ENCODE results near the gene TRIP4.
A peak's percentile ranks its signal among the peaks of the same experiment; 100 is the strongest.
"Not testable (repeated sequence)": the region's sequence is repeated elsewhere in the genome, so short reads cannot be mapped to it uniquely, and the experiment has no call there.

TRIP4 gene

DNA sequence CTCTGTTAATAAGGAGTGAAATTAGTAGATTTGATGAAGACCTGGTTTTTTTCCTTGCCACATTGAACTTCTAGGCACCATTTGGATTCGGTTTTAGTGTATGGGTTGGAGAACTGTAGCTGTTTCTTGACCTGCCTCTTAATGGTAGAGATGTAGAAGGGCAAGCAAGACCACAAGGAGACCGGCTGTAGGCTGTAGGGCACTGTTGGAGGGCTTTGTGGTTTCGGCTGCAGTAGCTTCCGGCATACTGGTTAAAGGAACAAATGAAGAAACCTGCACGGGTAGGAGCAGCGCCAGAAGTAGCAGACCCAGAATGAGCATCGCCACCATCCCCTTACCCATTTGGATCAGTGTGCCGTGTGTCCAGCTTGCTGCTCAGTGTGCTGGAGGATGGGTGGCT lies 14.3 kb upstream of the TRIP4 start:
- no peak overlapping the region for H3K4me2 ChIP-seq (ENCODE audit: low read length)
- H3K18ac ChIP-seq (ENCODE audit: low read length) = no peak overlapping the region
- no peak for DNase-seq
- no peak overlapping the region for H2BK120ac ChIP-seq (ENCODE audit: low read depth, low read length)
- peaks cover 2% of the 10 kb centered on the region for H3K79me1 ChIP-seq (ENCODE audit: low read length)
- H4K5ac ChIP-seq (ENCODE audit: low read length) = no peak overlapping the region
- H3K36me3 ChIP-seq (ENCODE audit: control insufficient read depth, insufficient read depth, low read length) = peaks cover 4% of the 10 kb centered on the region
- no peak overlapping the region for H2BK15ac ChIP-seq (replicated peaks; ENCODE audit: low read depth)
- no peaks in the 10 kb centered on the region for H3K79me2 ChIP-seq (ENCODE audit: control insufficient read depth, insufficient read depth, low read length)
- no CpG with 5 or more reads among the region's 8 CpGs for WGBS (ENCODE audit: extremely low coverage, insufficient coverage, low lambda C conversion rate)
- no peak overlapping the region for H3K4ac ChIP-seq (ENCODE audit: low read depth, low read length)
- H2BK5ac ChIP-seq (ENCODE audit: low read length) = no peak overlapping the region
- H3K56ac ChIP-seq (ENCODE audit: low read length) = no peak overlapping the region
- no peak overlapping the region for H3K27ac ChIP-seq (ENCODE audit: low read depth, low read length)
- no peaks in the 10 kb centered on the region for H3K4me1 ChIP-seq (ENCODE audit: control insufficient read depth, low read depth, low read length)
- no peaks in the 10 kb centered on the region for H3K27me3 ChIP-seq (ENCODE audit: insufficient read depth, low read length, poor library complexity)
- no peak overlapping the region for H4K8ac ChIP-seq (ENCODE audit: low read depth, low read length)
- H3K4me3 ChIP-seq (ENCODE audit: low read length) = no peak overlapping the region
- H2AK5ac ChIP-seq (ENCODE audit: low read length) = no peak overlapping the region
- no peak overlapping the region for H3K9ac ChIP-seq (ENCODE audit: low read length)
- H3K23ac ChIP-seq (ENCODE audit: low read length) = no peak overlapping the region

DNA sequence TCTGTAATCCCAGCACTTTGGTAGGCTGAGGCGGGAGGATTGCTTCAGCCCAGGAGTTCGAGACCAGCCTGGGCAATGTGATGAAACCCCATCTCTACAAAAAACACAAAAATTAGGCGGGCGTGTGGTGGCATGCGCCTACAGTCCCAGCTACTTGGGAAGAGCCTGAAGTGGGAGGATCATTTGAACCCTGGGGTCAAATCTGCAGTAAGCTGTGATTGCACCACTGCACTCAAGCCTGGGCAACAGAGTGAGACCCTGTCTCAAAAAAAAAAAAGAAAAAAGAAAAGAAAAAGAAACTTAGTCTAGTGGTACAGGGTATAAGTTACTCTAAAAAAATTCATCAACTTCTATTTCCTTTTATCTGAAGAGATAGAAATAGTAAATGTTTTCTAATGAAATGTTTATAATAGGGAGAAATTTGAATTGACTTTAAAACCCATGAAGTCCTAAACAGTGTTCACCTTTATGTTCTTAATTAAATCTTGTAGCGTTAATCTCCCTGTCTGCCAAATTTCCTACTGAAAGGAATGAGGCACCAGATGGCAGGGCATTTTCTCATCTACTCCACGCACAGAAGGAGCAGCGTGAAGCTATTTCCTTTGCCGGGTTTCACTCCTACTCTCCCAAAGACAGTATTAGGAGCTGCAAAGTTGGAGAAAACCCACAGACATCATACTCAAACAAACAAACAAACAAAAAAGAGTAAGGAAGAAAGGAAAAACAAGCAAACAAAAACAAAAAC lies 8.2 kb upstream of the TRIP4 start:
- peak overlapping the region; percentile 61 for H3K9ac ChIP-seq (ENCODE audit: low read length)
- no peaks in the 10 kb centered on the region for H3K36me3 ChIP-seq (ENCODE audit: control insufficient read depth, insufficient read depth, low read length)
- H3K18ac ChIP-seq (ENCODE audit: low read length) = no peak overlapping the region
- DNase-seq = no peak
- no peak overlapping the region for H4K5ac ChIP-seq (ENCODE audit: low read length)
- no peak overlapping the region for H2AK5ac ChIP-seq (ENCODE audit: low read length)
- no peaks in the 10 kb centered on the region for H3K27me3 ChIP-seq (ENCODE audit: insufficient read depth, low read length, poor library complexity)
- H3K79me1 ChIP-seq (ENCODE audit: low read length) = peaks cover 2% of the 10 kb centered on the region
- H3K4me1 ChIP-seq (ENCODE audit: control insufficient read depth, low read depth, low read length) = no peaks in the 10 kb centered on the region
- no peak overlapping the region for H3K27ac ChIP-seq (ENCODE audit: low read depth, low read length)
- peak overlapping the region; percentile 43 for H3K4me2 ChIP-seq (ENCODE audit: low read length)
- WGBS (ENCODE audit: extremely low coverage, insufficient coverage, low lambda C conversion rate) = no CpG with 5 or more reads among the region's 9 CpGs
- no peak overlapping the region for H3K4ac ChIP-seq (ENCODE audit: low read depth, low read length)
- no peak overlapping the region for H2BK15ac ChIP-seq (replicated peaks; ENCODE audit: low read depth)
- no peak overlapping the region for H3K23ac ChIP-seq (ENCODE audit: low read length)
- peak overlapping the region; percentile 62 for H3K56ac ChIP-seq (ENCODE audit: low read length)
- no peak overlapping the region for H2BK5ac ChIP-seq (ENCODE audit: low read length)
- H2BK120ac ChIP-seq (ENCODE audit: low read depth, low read length) = no peak overlapping the region
- H3K79me2 ChIP-seq (ENCODE audit: control insufficient read depth, insufficient read depth, low read length) = peaks cover 10% of the 10 kb centered on the region
- H3K4me3 ChIP-seq (ENCODE audit: low read length) = no peak overlapping the region
- no peak overlapping the region for H4K8ac ChIP-seq (ENCODE audit: low read depth, low read length)

DNA sequence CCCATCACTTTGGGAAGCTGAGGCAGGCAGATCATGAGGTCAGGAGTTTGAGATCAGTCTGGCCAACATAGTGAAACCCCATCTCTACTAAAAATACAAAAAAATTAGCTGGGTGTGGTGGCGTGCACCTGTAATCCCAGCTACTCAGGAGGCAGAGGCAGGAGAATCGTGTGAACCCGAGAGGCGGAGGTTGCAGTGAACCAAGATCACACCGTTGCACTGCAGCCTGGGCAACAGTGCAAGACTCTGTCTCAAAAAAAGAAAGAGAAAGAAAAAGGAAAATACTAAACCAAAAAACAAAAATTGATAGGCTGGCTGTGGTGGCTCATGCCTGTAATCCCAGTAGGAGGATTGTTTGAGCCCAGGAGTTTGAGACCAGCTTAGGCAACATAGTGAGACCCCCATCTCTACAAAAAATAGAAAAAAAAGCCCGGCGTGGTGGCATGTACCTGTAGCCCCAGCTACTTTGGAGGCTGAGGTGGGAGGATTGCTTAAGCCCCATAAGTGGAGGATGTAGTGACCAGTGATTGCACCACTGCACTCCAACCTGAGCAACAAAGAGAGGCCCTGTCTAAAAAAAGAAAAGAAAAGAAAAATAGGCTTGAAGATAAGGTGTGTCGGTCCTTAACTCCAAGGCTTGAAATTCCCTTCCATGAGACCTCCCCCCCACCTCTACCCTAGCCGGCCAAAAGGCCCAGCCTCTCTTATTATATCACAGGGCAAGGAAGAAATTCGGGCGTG lies 7.3 kb upstream of the TRIP4 start:
- not testable (repeated sequence) for H3K27ac ChIP-seq (ENCODE audit: low read depth, low read length); H3K36me3 ChIP-seq (ENCODE audit: control insufficient read depth, insufficient read depth, low read length); H4K5ac ChIP-seq (ENCODE audit: low read length); H2AK5ac ChIP-seq (ENCODE audit: low read length); H2BK120ac ChIP-seq (ENCODE audit: low read depth, low read length); H2BK5ac ChIP-seq (ENCODE audit: low read length); H3K4me1 ChIP-seq (ENCODE audit: control insufficient read depth, low read depth, low read length); H3K79me1 ChIP-seq (ENCODE audit: low read length); H3K27me3 ChIP-seq (ENCODE audit: insufficient read depth, low read length, poor library complexity); H2BK15ac ChIP-seq (replicated peaks; ENCODE audit: low read depth)
- Histone ChIP-seq H3K9ac (ENCODE audit: low read length) (peak overlapping the region; percentile 86), H3K79me2 (ENCODE audit: control insufficient read depth, insufficient read depth, low read length) (peaks cover 10% of the 10 kb centered on the region), H3K4me3 (ENCODE audit: low read length) (peak overlapping the region; percentile 63), H3K18ac (ENCODE audit: low read length) (peak overlapping the region; percentile 7), H4K8ac (ENCODE audit: low read depth, low read length) (peak overlapping the region; percentile 39), H3K23ac (ENCODE audit: low read length) (peak overlapping the region; percentile 85), H3K56ac (ENCODE audit: low read length) (peak overlapping the region; percentile 86), H3K4me2 (ENCODE audit: low read length) (peak overlapping the region; percentile 96), H3K4ac (ENCODE audit: low read depth, low read length) (peak overlapping the region; percentile 45)
- no CpG with 5 or more reads among the region's 11 CpGs for WGBS (ENCODE audit: extremely low coverage, insufficient coverage, low lambda C conversion rate)
- peak; percentile 13 for DNase-seq

DNA sequence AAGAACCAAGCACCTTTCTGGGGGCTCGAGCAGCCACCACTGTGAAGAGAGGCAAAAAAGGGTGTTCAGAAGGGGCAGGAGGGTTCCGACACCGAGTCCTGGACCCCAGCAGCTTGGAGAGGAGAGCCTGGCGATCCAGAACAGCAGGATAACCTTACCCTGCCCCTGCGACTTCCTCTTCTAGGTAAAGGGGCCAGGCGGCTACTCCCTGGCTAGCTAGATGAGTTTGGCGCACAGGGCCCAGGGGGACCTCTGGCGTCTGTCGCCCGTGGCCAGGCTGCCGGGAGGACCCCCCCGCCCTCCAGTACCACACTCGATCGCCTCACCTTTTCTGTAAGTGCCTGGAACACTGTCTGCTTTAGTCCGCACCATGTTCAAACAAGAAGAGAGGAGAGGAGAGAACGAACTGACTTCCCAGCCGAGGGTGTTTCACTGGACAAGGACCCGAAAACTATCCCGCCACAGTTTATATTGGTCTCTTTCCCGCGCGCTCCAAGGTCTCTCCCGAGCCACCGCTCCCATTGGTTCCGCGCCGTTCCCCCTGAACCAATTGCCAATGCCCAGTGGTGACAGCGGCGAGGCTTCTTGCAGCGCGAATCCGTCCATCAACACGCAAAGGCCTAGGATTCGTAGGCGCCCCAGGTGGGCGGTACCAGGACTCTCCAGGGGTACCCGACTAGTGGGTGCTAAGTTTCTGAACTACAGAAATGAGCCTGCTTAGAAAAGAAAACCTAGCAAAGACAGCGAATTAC lies 6.5 kb upstream of the TRIP4 start, which contains the start of gene PCLAF:
Gene PCLAF (minus strand): TSS at position 442 of the 752 bp plus-strand sequence. CDS start 70 bp downstream, at position 372.
- H3K36me3 ChIP-seq (ENCODE audit: control insufficient read depth, insufficient read depth, low read length) = no peaks in the 10 kb centered on the region
- peak; percentile 98 for DNase-seq
- peaks cover 2% of the 10 kb centered on the region for H3K79me1 ChIP-seq (ENCODE audit: low read length)
- H2BK5ac ChIP-seq (ENCODE audit: low read length) = no peak within 1 kb of the TSS
- no peak within 1 kb of the TSS for H2BK120ac ChIP-seq (ENCODE audit: low read depth, low read length)
- no peak within 1 kb of the TSS for H2BK15ac ChIP-seq (replicated peaks; ENCODE audit: low read depth)
- peak within 1 kb of the TSS; percentile 63 for H3K4me3 ChIP-seq (ENCODE audit: low read length)
- H3K23ac ChIP-seq (ENCODE audit: low read length) = peak within 1 kb of the TSS; percentile 85
- H3K27ac ChIP-seq (ENCODE audit: low read depth, low read length) = no peak within 1 kb of the TSS
- H2AK5ac ChIP-seq (ENCODE audit: low read length) = peak within 1 kb of the TSS; percentile 31
- no peaks in the 10 kb centered on the region for H3K27me3 ChIP-seq (ENCODE audit: insufficient read depth, low read length, poor library complexity)
- no peaks in the 10 kb centered on the region for H3K4me1 ChIP-seq (ENCODE audit: control insufficient read depth, low read depth, low read length)
- H3K79me2 ChIP-seq (ENCODE audit: control insufficient read depth, insufficient read depth, low read length) = peaks cover 10% of the 10 kb centered on the region
- peak within 1 kb of the TSS; percentile 63 for H3K4ac ChIP-seq (ENCODE audit: low read depth, low read length)
- peak within 1 kb of the TSS; percentile 7 for H3K18ac ChIP-seq (ENCODE audit: low read length)
- H4K8ac ChIP-seq (ENCODE audit: low read depth, low read length) = peak within 1 kb of the TSS; percentile 39
- H3K56ac ChIP-seq (ENCODE audit: low read length) = peak within 1 kb of the TSS; percentile 86
- H4K5ac ChIP-seq (ENCODE audit: low read length) = no peak within 1 kb of the TSS
- no CpG with 5 or more reads among the region's 38 CpGs for WGBS (ENCODE audit: extremely low coverage, insufficient coverage, low lambda C conversion rate)
- H3K4me2 ChIP-seq (ENCODE audit: low read length) = peak within 1 kb of the TSS; percentile 96
- peak within 1 kb of the TSS; percentile 86 for H3K9ac ChIP-seq (ENCODE audit: low read length)

DNA sequence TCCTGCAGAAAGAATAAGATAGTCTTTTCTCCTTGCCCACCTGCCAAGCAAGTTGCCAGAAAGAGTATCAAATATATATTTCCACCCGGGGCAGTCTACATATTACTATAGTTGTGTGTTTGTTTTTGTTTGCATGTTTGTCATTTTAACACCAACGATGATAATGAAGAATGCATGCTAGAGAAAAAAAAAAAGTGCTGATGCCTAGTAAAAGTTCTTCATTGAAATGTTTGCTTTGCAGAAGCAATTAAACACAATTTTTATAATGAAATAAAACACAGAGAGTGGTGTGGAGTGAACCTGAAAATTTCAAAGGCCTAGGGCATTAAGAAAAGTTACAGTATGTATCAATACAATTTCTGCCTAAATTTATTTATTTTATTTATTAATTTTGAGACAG lies 3.9 kb upstream of the TRIP4 start:
- Histone ChIP-seq H3K4me2 (ENCODE audit: low read length) (no peak overlapping the region), H3K18ac (ENCODE audit: low read length) (no peak overlapping the region), H4K8ac (ENCODE audit: low read depth, low read length) (no peak overlapping the region), H3K27ac (ENCODE audit: low read depth, low read length) (no peak overlapping the region), H3K79me1 (ENCODE audit: low read length) (peaks cover 2% of the 10 kb centered on the region), H2AK5ac (ENCODE audit: low read length) (no peak overlapping the region), H3K23ac (ENCODE audit: low read length) (no peak overlapping the region), H3K27me3 (ENCODE audit: insufficient read depth, low read length, poor library complexity) (no peaks in the 10 kb centered on the region), H3K9ac (ENCODE audit: low read length) (no peak overlapping the region), H4K5ac (ENCODE audit: low read length) (no peak overlapping the region), H3K56ac (ENCODE audit: low read length) (no peak overlapping the region), H3K36me3 (ENCODE audit: control insufficient read depth, insufficient read depth, low read length) (no peaks in the 10 kb centered on the region), H3K4me3 (ENCODE audit: low read length) (no peak overlapping the region), H3K4ac (ENCODE audit: low read depth, low read length) (no peak overlapping the region), H2BK120ac (ENCODE audit: low read depth, low read length) (no peak overlapping the region), H3K79me2 (ENCODE audit: control insufficient read depth, insufficient read depth, low read length) (peaks cover 10% of the 10 kb centered on the region), H2BK15ac (replicated peaks; ENCODE audit: low read depth) (no peak overlapping the region), H3K4me1 (ENCODE audit: control insufficient read depth, low read depth, low read length) (no peaks in the 10 kb centered on the region), H2BK5ac (ENCODE audit: low read length) (no peak overlapping the region)
- no peak for DNase-seq
- WGBS (ENCODE audit: extremely low coverage, insufficient coverage, low lambda C conversion rate) = no CpG with 5 or more reads among the region's 2 CpGs
